KMS-11 (cell line): ENCODE data around the gene CD81.
A peak's percentile ranks its signal among the peaks of the same experiment; 100 is the strongest.

Source experiments
- H2AFZ ChIP-seq: fragments of 200-600 bp; sonication (generic); 2 replicates; pipeline ENCODE4 v1.6.1; 2016; ENCODE audit warnings: antibody characterized with exemption, mixed run types, low read depth
- H3K27ac ChIP-seq: fragments of 200-600 bp; sonication (generic); 2 replicates; pipeline ENCODE4 v1.6.1; 2016; ENCODE audit warnings: mild to moderate bottlenecking, mixed run types
- H3K27me3 ChIP-seq: fragments of 200-600 bp; sonication (generic); 2 replicates; pipeline ENCODE4 v1.6.1; 2017; ENCODE audit warnings: mild to moderate bottlenecking, low read depth, mixed run types, moderate library complexity; ENCODE audit not compliant: insufficient read depth
- H3K36me3 ChIP-seq: fragments of 200-600 bp; sonication (generic); 2 replicates; pipeline ENCODE4 v1.6.1; 2017; ENCODE audit warnings: mild to moderate bottlenecking, mixed run types; ENCODE audit not compliant: insufficient read depth
- H3K4me1 ChIP-seq: fragments of 200-600 bp; sonication (generic); 2 replicates; pipeline ENCODE4 v1.6.1; 2016; ENCODE audit warnings: mild to moderate bottlenecking, low read depth, mixed run types; ENCODE audit not compliant: poor library complexity, severe bottlenecking
- H3K4me2 ChIP-seq: fragments of 200-600 bp; sonication (generic); 2 replicates; pipeline ENCODE4 v1.7.0; 2016; ENCODE audit warnings: mild to moderate bottlenecking, mixed run types
- H3K4me3 ChIP-seq: fragments of 200-600 bp; sonication (generic); IDR thresholded peaks from 2 replicates; pipeline ENCODE4 v1.6.1; 2017; ENCODE audit warnings: low read depth, low read length, mixed read lengths; ENCODE audit not compliant: insufficient read depth
- H3K79me2 ChIP-seq: fragments of 200-600 bp; sonication (generic); 2 replicates; pipeline ENCODE4 v1.6.1; 2016; ENCODE audit warnings: low read depth, mixed run types; ENCODE audit not compliant: insufficient read depth
- H3K9ac ChIP-seq: fragments of 200-600 bp; sonication (generic); 2 replicates; pipeline ENCODE4 v1.6.1; 2016; ENCODE audit warnings: mild to moderate bottlenecking, mixed run types
- H4K20me1 ChIP-seq: fragments of 200-600 bp; sonication (generic); 2 replicates; pipeline ENCODE4 v1.6.1; 2016; ENCODE audit warnings: mild to moderate bottlenecking, mixed run types; ENCODE audit not compliant: insufficient read depth
- CTCF ChIP-seq: fragments of 200-600 bp; sonication (generic); conservative IDR thresholded peaks from 2 replicates; pipeline ENCODE4 v1.6.1; 2017; ENCODE audit warnings: low read depth, mild to moderate bottlenecking, antibody characterized with exemption, low read length, moderate library complexity, mixed read lengths

Gene CD81

GRCh38 chr11:2382129-2382517 is 5.0 kb downstream of the CD81 start:
- no peak overlapping the region for H2AFZ ChIP-seq
- H3K4me2 ChIP-seq = no peak overlapping the region
- H3K4me3 ChIP-seq = no peak overlapping the region
- H3K36me3 ChIP-seq = no peaks in the 10 kb centered on the region
- H3K9ac ChIP-seq = no peak overlapping the region
- H3K27ac ChIP-seq = no peak overlapping the region
- TF ChIP-seq CTCF = no peak
- peaks cover 26% of the 10 kb centered on the region for H3K4me1 ChIP-seq
- H4K20me1 ChIP-seq = no peaks in the 10 kb centered on the region
- no peaks in the 10 kb centered on the region for H3K79me2 ChIP-seq
- peaks cover 11% of the 10 kb centered on the region for H3K27me3 ChIP-seq

GRCh38 chr11:2382936-2383851 is 6.1 kb downstream of the CD81 start:
- H3K4me3 ChIP-seq = no peak overlapping the region
- H3K27me3 ChIP-seq = peaks cover 11% of the 10 kb centered on the region
- no peak for TF ChIP-seq CTCF
- no peaks in the 10 kb centered on the region for H3K79me2 ChIP-seq
- H3K27ac ChIP-seq = no peak overlapping the region
- H2AFZ ChIP-seq = no peak overlapping the region
- H4K20me1 ChIP-seq = no peaks in the 10 kb centered on the region
- H3K4me2 ChIP-seq = no peak overlapping the region
- no peaks in the 10 kb centered on the region for H3K36me3 ChIP-seq
- H3K4me1 ChIP-seq = peaks cover 37% of the 10 kb centered on the region
- H3K9ac ChIP-seq = no peak overlapping the region

GRCh38 chr11:2383852-2384804 is 7.0 kb downstream of the CD81 start:
- no peak overlapping the region for H3K4me3 ChIP-seq

More at GRCh38 chr11:2383852-2384804, 7.0 kb downstream of the CD81 start:
- Histone ChIP-seq H3K79me2 (no peaks in the 10 kb centered on the region), H3K9ac (no peak overlapping the region), H3K4me1 (peaks cover 46% of the 10 kb centered on the region), H3K36me3 (no peaks in the 10 kb centered on the region), H4K20me1 (no peaks in the 10 kb centered on the region), H3K4me2 (peak overlapping the region; percentile 53), H3K27me3 (peaks cover 8% of the 10 kb centered on the region), H2AFZ (0 out of 2 replicates have a peak overlapping the region, but pooled peaks have one; percentile 62), H3K27ac (peak overlapping the region; percentile 94; the same call in 1 of the 2 replicates)
- no peak for TF ChIP-seq CTCF
